22Rv1 (cell line): ENCODE results near the gene ENOPH1.

ENCODE experiments used
- ZFX ChIP-seq: fragments of 450-650 bp; IDR thresholded peaks from 2 replicates; pipeline ENCODE4 v1.6.1; 2017; ENCODE audit warnings: antibody characterized with exemption, borderline replicate concordance
- TF ChIP-seq, protein P1 (sequence below): fragments of 450-650 bp; IDR thresholded peaks from 2 replicates; pipeline ENCODE4 v1.5.1; 2017; ENCODE audit warnings: mild to moderate bottlenecking

DNA sequence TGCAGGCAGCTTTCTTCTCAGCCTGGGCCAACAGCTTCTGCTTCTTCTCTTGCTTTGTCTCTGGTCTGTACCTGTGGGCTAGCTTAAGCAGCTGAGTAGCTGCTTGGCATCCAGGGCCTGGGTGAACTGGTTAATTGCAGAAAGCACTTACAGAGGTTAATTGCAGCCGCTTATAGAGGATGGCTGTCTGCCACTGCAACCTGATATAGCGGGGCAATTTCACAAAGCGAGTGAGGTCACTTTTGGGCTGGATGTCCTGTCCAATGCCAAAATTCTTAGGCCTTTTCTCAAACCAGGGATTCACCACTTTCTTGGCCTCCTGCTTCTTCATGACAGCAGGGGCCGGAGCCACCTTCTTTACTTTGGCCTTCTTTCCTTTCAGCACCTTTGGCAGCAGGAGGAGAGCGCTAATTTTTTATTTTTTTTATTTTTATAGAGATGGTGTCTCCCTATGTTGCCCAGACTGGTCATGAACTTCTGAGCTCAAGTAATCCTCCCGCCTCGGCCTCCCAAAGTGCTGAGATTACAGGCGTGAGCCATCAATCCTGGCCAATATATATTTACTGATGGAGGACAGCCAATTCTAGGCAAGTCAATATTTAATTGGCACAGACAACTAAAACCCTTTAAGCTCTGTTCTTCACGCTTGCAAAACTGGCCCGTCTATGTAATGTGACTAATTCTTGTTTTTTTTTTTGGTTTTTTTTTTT lies 61.0 kb downstream of the ENOPH1 start:
- TF ChIP-seq, protein P1, sequence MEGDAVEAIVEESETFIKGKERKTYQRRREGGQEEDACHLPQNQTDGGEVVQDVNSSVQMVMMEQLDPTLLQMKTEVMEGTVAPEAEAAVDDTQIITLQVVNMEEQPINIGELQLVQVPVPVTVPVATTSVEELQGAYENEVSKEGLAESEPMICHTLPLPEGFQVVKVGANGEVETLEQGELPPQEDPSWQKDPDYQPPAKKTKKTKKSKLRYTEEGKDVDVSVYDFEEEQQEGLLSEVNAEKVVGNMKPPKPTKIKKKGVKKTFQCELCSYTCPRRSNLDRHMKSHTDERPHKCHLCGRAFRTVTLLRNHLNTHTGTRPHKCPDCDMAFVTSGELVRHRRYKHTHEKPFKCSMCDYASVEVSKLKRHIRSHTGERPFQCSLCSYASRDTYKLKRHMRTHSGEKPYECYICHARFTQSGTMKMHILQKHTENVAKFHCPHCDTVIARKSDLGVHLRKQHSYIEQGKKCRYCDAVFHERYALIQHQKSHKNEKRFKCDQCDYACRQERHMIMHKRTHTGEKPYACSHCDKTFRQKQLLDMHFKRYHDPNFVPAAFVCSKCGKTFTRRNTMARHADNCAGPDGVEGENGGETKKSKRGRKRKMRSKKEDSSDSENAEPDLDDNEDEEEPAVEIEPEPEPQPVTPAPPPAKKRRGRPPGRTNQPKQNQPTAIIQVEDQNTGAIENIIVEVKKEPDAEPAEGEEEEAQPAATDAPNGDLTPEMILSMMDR, result no peak
- TF ChIP-seq ZFX, result no peak
